ENCODE results near the gene KLF9. TPM values are rescaled to one million over a fixed set of nuclear protein-coding genes. Genes with fewer than 3 reads are reported as not detected.
"Not testable (repeated sequence)": the region's sequence is repeated elsewhere in the genome, so short reads cannot be mapped to it uniquely, and the experiment has no call there.

KLF9 gene
- total and polyA plus RNA-seq, 12 donors: 27.3 to 67.4 (median 39.7) TPM

- Histone ChIP-seq H3K4me1 (peaks cover 51 to 100% (median 98%) of the 10 kb centered on the region in 9 donors), H3K27me3 (no peaks in the 10 kb centered on the region), H3K9me3 (no peaks in the 10 kb centered on the region), H3K4me3 (no peak overlapping the region), H3K36me3 (no peaks in the 10 kb centered on the region), H3K27ac (peak overlapping the region in 9 of 10 donors; percentile 24 to 87 (median 65))
- DNase-seq (no peak), ATAC-seq (no peak)
- intact Hi-C loops (cut with DNase I): loop anchor here in 1 of 10 donors (5.0 kb wide), 1 partner anchor 42 kb away; no protein-coding TSS in a partner anchor
- WGBS, 2 donors: 62 to 65% methylated on average over 2 of the region's 2 CpGs
- TF ChIP-seq, protein P1, sequence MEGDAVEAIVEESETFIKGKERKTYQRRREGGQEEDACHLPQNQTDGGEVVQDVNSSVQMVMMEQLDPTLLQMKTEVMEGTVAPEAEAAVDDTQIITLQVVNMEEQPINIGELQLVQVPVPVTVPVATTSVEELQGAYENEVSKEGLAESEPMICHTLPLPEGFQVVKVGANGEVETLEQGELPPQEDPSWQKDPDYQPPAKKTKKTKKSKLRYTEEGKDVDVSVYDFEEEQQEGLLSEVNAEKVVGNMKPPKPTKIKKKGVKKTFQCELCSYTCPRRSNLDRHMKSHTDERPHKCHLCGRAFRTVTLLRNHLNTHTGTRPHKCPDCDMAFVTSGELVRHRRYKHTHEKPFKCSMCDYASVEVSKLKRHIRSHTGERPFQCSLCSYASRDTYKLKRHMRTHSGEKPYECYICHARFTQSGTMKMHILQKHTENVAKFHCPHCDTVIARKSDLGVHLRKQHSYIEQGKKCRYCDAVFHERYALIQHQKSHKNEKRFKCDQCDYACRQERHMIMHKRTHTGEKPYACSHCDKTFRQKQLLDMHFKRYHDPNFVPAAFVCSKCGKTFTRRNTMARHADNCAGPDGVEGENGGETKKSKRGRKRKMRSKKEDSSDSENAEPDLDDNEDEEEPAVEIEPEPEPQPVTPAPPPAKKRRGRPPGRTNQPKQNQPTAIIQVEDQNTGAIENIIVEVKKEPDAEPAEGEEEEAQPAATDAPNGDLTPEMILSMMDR (IDR thresholded peaks at IDR 0.05): no peak
Measured at GRCh38 chr9:70404261-70404660, 10.2 kb downstream of the KLF9 start.

GRCh38 chr9:70403618-70404025 is 10.8 kb downstream of the KLF9 start:
- H3K4me3 ChIP-seq: no peak overlapping the region

GRCh38 chr9:70403166-70403565 is 11.3 kb downstream of the KLF9 start:
- WGBS, 2 donors: 48 to 58% methylated on average over 2 of the region's 2 CpGs
- intact Hi-C loops (cut with DNase I): loop anchor here in 1 of 10 donors (5.0 kb wide), 1 partner anchor 41 kb away; no protein-coding TSS in a partner anchor
- H3K4me3 ChIP-seq: peak overlapping the region in 1 of 10 donors; percentile 2
- H3K9me3 ChIP-seq: no peaks in the 10 kb centered on the region
- no peak for ATAC-seq
- H3K27ac ChIP-seq: peak overlapping the region in 8 of 10 donors; percentile 38 to 87 (median 64)
- H3K4me1 ChIP-seq: peaks cover 54 to 100% (median 100%) of the 10 kb centered on the region in 9 donors
- DNase-seq: no peak
- H3K27me3 ChIP-seq: no peaks in the 10 kb centered on the region
- no peaks in the 10 kb centered on the region for H3K36me3 ChIP-seq
- TF ChIP-seq, protein P1 (IDR thresholded peaks at IDR 0.05): no peak

More at GRCh38 chr9:70403618-70404025, 10.8 kb downstream of the KLF9 start:
- Histone ChIP-seq H3K9me3 (no peaks in the 10 kb centered on the region), H3K36me3 (no peaks in the 10 kb centered on the region), H3K4me1 (peaks cover 56 to 100% (median 100%) of the 10 kb centered on the region in 9 donors), H3K27me3 (no peaks in the 10 kb centered on the region), H3K27ac (peak overlapping the region in 8 of 10 donors; percentile 38 to 87 (median 64))
- 47% methylated on average over 4 of the region's 4 CpGs for WGBS, 2 donors
- DNase-seq (no peak), ATAC-seq (peak in 3 of 8 donors; percentile 7 to 22 (median 21))
- intact Hi-C loops (cut with DNase I): loop anchor here in 1 of 10 donors (5.0 kb wide), 1 partner anchor 41 kb away; no protein-coding TSS in a partner anchor
- TF ChIP-seq, protein P1 (IDR thresholded peaks at IDR 0.05): no peak

DNA sequence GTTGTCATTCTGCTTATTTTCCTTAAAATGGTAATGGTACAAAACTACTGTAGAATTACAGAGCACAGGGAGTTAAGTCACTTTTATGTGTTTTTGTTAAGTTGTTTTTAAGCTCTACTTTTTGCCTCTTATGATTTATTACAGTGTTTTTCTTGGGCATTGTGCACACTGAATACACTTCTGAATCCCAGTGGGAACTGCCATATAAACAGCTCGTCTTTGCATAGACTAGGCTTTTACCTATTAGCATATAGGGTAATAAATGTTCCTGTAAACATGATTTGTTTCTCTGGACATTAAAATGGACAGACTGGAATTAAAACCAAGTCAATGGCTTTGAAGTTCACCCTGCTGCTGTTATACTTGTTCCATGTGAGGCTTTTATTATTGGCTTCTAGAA is 12.2 kb downstream of the KLF9 start:
- Histone ChIP-seq H3K4me1 (peaks cover 50 to 100% (median 100%) of the 10 kb centered on the region in 9 donors), H3K9me3 (no peaks in the 10 kb centered on the region), H3K36me3 (no peaks in the 10 kb centered on the region), H3K27me3 (no peaks in the 10 kb centered on the region), H3K27ac (peak overlapping the region in 5 of 10 donors; percentile 24 to 77 (median 65)), H3K4me3 (no peak overlapping the region)
- DNase-seq (no peak), ATAC-seq (no peak)
- intact Hi-C loops (cut with DNase I): loop anchor here in 1 of 10 donors (5.0 kb wide), 1 partner anchor 40 kb away; no protein-coding TSS in a partner anchor
- TF ChIP-seq, protein P1 (IDR thresholded peaks at IDR 0.05): no peak
- 29 to 36% methylated on average over 1 of the region's 1 CpG for WGBS, 2 donors

GRCh38 chr9:70401241-70401640 is 13.2 kb downstream of the KLF9 start:
- H3K4me1 ChIP-seq: peaks cover 48 to 100% (median 100%) of the 10 kb centered on the region in 9 donors
- not testable (repeated sequence) for ATAC-seq, DNase-seq, H3K27me3 ChIP-seq, H3K9me3 ChIP-seq, H3K4me3 ChIP-seq, H3K36me3 ChIP-seq
- WGBS, 2 donors: 93 to 96% methylated on average over 6 of the region's 6 CpGs
- intact Hi-C loops (cut with DNase I): loop anchor here in 1 of 10 donors (5.0 kb wide), 1 partner anchor 39 kb away; no protein-coding TSS in a partner anchor
- peak overlapping the region in 3 of 10 donors; percentile 13 to 77 (median 37) for H3K27ac ChIP-seq
